ENCODE results near the gene SHLD3.
"Not testable (repeated sequence)": the region's sequence is repeated elsewhere in the genome, so short reads cannot be mapped to it uniquely, and the experiment has no call there.

SHLD3 gene, protein sequence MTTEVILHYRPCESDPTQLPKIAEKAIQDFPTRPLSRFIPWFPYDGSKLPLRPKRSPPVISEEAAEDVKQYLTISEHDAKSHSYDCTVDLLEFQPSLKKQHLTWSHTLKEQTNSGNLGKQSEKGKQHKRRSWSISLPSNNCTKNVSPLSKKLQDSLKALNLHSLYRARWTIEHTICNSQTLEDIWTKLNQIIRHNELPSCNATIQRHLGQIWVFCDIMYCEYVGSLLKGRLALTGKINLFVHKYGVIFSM

GRCh38 chr5:65624571-65625555 lies at the start of gene SHLD3, which contains the start of gene TRAPPC13:
Gene SHLD3, plus strand, starts transcription at chr5:65625027. Its CDS starts 4,561 bp downstream, at chr5:65629588.
Gene TRAPPC13, plus strand, starts transcription at chr5:65625027. Its CDS starts 34 bp downstream, at chr5:65625061.
- DNase-seq = peak in 57 of 58 donors; percentile 23 to 93 (median 86)

DNA sequence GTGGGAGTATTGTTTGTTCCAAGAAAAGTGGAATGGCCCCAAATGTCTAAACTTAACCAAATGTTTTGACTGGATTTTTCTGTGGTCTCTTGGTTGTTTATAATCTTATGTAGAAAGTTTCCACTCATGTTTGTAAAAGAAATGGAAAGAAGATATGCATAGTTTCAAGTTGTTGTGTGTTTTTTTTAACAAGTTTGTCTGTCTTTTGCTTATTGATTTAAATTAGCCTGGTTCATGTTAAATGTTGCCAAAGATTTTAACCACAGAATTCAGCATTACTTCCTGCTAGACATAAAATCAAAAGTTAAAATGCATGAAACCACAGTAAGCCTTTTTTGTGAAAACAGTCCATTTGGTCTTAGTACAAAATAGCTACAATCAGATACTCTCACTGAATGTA lies 47.7 kb upstream of the SHLD3 start:
- no peak for DNase-seq

DNA sequence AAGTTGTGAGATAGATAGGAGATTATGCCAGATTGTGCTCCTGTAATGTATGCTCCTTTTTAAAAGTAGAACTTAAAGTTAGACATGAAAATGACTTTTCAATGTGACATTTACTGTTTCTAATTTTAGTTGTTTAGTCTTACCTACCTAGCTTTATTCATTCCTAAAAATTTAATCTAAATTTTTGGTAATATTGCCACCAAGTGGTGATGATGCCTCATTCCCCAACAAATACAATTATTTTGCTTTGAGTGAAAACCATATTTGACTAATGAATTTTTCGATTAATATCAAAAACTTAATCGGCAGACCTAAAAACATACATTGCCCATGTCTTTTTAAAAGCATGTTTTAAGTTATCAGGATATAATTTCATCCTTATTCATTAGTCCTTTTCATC lies 36.1 kb upstream of the SHLD3 start:
- DNase-seq = no peak

DNA sequence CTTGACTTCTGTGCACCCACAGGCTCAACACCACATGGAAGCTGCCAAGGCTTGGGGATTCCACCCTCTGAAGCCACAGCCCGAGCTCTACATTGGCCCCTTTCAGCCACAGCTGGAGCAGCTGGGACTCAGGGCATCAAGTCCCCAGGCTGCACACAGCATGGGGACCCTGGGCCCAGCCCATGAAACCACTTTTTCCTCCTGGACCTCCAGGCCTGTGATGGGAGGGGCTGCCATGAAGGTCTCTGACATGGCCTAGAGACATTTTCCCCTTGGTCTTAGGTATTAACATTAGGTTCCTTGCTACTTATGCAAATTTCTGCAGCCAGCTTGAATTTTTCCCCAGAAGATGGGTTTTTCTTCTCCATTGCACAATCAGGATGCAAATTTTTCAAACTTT lies 23.1 kb upstream of the SHLD3 start:
- DNase-seq = not testable (repeated sequence)

DNA sequence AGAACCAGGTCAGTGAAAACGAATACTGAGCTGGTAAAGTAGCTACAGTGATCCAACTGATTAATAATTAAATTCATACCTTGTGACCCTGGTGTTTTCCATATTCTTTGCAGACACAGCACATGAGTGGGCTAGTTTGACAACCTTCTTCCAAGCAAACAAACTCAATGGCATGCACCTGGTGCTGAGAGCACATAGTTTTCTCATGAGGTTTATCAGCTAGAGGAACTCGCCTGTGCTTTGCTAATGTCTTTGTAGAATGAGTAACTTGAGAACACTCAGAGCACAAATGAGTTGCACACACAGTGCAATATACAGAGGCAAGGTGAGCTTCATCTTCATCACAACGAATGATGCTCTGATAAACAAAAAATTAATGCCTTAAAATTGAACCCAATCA lies 13.3 kb upstream of the SHLD3 start:
- no peak for DNase-seq

GRCh38 chr5:65612298-65612907 lies 12.4 kb upstream of the SHLD3 start:
- DNase-seq = no peak

DNA sequence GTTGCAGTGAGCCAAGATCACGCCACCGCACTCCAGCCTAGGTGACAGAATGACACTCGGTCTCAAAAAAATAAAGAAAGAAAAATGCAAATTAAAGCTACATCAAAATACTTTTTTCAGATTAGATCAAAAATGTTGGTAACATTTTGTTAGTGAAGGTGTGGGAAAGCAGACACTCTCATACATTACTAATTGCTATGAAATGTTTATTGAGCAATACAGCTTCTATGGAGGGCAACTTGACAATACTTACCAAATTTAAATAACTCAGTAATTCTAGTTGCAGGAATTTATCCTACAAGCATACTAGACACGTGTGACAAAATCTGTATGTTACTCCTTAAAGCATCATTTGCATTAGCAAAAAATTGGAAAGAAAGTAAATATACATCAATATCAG lies 4.8 kb upstream of the SHLD3 start:
- no peak for DNase-seq

GRCh38 chr5:65621961-65622360 lies 2.9 kb upstream of the SHLD3 start:
- not testable (repeated sequence) for DNase-seq

DNA sequence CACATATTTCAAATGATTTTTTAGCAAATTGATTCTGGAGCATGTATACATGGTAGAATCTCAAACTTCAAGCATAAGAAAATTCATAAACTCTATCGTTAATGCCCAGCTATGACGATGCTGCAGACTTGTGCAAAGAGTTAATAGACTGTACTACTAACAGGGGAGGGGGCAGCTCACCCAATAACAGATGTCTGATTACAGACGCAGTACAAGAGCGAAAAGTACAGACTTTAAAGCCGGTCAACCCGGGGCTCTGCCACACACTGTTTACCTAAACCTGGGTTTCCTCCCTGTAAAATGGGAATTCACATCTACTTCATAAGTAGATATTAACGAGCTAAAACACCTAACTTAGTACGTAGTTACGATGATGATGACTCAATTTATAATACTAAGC lies 1.3 kb upstream of the SHLD3 start:
- no peak for DNase-seq

GRCh38 chr5:65624025-65624570 lies 729 bp upstream of the SHLD3 start, which contains the start of gene TRIM23:
Gene TRIM23, minus strand, starts transcription at chr5:65624333. Its CDS starts 59 bp downstream, at chr5:65624274.
- peak; percentile 26 to 94 (median 89) for DNase-seq

GRCh38 chr5:65625743-65626142 lies 916 bp downstream of the SHLD3 start:
- DNase-seq = no peak

DNA sequence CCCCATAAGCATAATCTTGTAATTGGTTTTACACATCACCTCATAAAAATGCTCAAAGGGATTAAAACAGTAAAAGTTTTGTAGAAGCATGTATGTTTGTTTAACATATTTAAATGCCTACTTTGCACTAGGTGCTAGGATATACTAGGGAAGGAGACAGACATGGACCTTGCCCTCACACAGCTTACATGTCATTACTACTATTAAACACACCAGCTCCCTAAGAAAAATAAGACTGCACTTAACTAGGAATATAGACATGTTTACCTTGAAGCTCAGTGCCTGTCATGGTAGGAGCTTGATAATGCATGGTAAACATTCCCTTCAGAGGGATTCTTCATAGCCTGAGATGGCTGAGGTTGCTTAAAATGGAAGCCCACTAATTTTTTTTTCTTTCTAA lies 6.2 kb downstream of the SHLD3 start:
- no peak for DNase-seq

- no peak for DNase-seq
Measured at GRCh38 chr5:65640240-65640639, 15.4 kb downstream of the SHLD3 start.

GRCh38 chr5:65646938-65647337 lies 22.1 kb downstream of the SHLD3 start:
- DNase-seq = no peak

DNA sequence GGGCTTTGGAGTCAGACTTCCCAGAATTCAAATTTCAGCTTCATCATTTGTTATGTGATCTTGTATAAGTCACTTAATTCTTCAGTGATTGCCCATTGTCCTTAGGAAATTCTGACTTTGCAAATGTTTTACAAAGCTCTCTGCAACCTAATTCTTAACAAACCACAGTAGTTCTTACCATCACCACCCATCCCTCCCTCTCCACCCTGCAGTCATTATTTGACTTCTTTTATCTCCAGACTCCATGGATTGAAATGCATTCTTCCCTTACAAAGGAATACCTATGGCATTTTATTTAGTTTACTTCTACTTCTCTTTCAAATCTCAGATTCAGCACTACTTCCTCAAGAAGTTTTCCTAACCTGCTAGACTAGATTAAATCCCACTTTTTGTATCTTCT lies 23.1 kb downstream of the SHLD3 start:
- no peak for DNase-seq

DNA sequence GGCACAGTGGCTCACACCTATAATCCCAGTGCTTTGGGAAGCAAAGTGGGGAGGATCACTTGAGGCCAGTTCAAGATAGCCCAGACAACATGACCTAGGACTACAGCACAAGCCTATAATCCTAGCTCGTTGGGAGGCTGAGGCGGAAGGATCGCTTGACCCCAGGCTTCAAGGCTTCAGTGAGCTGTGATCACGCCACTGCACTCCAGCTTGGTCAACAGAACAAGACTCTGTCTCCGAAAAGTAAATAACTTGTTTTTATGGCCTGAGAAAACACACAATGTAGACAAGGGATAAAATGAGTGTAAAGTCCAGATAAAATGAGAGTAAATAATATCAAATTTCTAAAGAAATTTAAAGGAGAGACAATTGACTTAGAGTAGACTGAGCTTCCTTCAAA lies 26.3 kb downstream of the SHLD3 start:
- DNase-seq = no peak

- no peak for DNase-seq
Measured at GRCh38 chr5:65654713-65655112, 29.9 kb downstream of the SHLD3 start.

- DNase-seq = no peak
Measured at GRCh38 chr5:65663804-65664521, 39.1 kb downstream of the SHLD3 start.

- DNase-seq = no peak
Measured at GRCh38 chr5:65668696-65669095, 43.9 kb downstream of the SHLD3 start.

GRCh38 chr5:65672796-65673195 lies 48.0 kb downstream of the SHLD3 start:
- DNase-seq = no peak

- no peak for DNase-seq
Measured at GRCh38 chr5:65674749-65675148, 49.9 kb downstream of the SHLD3 start.
